AG10803 (cell line): ENCODE measurements around the gene MCF2L2.
A peak's percentile ranks its signal among the peaks of the same experiment; 100 is the strongest.

Experiments used
- DNase-seq: peaks from one replicate; pipeline ENCODE4 v3.0.0; 2010; ENCODE audit warnings: low read depth
- H3K4me3 ChIP-seq: 2 replicates; pipeline ENCODE4 v1.5.1; 2011; ENCODE audit warnings: mild to moderate bottlenecking, low read length, control low read depth
- TF ChIP-seq, protein P1 (sequence below): conservative IDR thresholded peaks from 2 replicates; pipeline ENCODE4 v1.5.1; 2011; ENCODE audit warnings: mild to moderate bottlenecking, low read length, control low read depth, inconsistent platforms

Gene MCF2L2

GRCh38 chr3:183268366-183268765 lies 160.1 kb downstream of the MCF2L2 start:
- H3K4me3 ChIP-seq: no peak overlapping the region
- DNase-seq: no peak
- TF ChIP-seq, protein P1, sequence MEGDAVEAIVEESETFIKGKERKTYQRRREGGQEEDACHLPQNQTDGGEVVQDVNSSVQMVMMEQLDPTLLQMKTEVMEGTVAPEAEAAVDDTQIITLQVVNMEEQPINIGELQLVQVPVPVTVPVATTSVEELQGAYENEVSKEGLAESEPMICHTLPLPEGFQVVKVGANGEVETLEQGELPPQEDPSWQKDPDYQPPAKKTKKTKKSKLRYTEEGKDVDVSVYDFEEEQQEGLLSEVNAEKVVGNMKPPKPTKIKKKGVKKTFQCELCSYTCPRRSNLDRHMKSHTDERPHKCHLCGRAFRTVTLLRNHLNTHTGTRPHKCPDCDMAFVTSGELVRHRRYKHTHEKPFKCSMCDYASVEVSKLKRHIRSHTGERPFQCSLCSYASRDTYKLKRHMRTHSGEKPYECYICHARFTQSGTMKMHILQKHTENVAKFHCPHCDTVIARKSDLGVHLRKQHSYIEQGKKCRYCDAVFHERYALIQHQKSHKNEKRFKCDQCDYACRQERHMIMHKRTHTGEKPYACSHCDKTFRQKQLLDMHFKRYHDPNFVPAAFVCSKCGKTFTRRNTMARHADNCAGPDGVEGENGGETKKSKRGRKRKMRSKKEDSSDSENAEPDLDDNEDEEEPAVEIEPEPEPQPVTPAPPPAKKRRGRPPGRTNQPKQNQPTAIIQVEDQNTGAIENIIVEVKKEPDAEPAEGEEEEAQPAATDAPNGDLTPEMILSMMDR: no peak

DNA sequence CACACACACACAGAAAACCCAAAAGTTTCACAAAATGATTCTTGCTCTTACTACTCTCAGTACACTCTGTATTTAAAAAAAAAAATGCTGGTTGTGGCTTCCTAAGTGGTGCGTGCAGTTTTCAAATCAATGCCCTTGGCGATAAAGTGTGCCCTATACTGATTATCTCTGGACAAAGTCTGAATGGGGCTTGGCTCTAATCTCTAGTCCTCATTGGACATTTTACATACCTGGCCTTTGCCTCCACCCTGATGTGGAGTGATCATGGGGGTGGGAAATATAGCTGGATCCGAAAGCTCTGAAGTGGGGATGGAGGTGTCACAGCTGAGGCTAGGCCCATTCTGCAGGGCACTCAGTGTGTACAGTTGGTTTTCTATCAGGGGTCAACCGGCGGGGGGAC lies 161.3 kb downstream of the MCF2L2 start:
- TF ChIP-seq, protein P1: no peak
- no peak for DNase-seq
- no peak overlapping the region for H3K4me3 ChIP-seq

GRCh38 chr3:183266454-183266853 lies 162.0 kb downstream of the MCF2L2 start:
- no peak overlapping the region for H3K4me3 ChIP-seq

DNA sequence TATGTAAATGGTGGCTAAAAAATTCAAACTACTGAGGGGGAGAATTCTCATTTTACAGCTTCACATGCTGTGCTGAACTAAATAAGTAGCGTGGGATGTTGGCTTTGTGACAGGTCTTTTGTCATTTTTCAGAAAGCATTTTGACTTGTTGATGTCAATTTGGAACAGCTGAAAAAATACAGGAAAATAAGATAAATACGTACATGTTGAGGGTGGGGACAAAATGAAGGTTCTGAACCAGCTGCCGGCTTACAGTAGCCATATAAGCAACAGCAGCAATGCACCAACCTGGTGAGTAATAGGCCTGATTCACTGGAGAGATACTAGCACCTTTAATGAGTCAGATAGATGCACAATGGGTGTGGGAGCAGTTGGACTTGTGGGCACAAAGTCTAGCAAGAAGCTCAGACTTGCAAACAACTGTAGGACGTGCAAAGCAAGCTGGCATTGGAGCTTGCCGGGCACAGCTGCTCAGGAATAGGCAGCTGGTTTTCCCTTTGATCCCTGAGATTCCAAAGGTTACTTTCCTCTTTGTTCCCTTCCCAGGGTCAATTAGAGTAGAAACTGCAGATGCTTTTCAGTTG lies 162.5 kb downstream of the MCF2L2 start:
- DNase-seq: peak; percentile 44
- H3K4me3 ChIP-seq: no peak overlapping the region
- TF ChIP-seq, protein P1: no peak

More at GRCh38 chr3:183266454-183266853, 162.0 kb downstream of the MCF2L2 start:
- no peak for DNase-seq
- TF ChIP-seq, protein P1: no peak

DNA sequence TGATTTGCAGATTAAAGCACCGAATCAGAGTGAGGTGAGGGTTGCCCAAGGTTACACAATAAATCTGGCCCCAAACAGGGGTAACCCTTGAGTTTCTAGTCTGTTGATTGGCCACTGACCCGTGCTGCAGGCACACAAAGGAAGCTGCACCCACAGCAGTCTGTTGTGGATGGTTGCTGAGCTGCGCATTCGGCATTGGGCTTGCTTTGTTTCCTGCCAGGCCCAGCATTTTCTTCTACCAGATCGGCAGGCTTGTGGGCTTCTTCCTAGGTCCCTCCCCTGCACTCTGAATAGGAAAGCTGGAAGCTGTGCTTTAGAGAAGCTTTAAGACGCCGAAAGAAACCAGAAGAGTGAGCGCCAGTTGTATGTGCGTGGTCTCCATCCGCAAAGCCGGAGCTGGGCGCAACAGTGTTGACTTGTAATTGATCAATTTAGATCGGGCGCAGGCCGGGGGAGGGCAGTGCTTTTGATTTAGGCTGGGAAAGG lies 163.2 kb downstream of the MCF2L2 start:
- TF ChIP-seq, protein P1: no peak
- H3K4me3 ChIP-seq: no peak overlapping the region
- DNase-seq: peak; percentile 13

DNA sequence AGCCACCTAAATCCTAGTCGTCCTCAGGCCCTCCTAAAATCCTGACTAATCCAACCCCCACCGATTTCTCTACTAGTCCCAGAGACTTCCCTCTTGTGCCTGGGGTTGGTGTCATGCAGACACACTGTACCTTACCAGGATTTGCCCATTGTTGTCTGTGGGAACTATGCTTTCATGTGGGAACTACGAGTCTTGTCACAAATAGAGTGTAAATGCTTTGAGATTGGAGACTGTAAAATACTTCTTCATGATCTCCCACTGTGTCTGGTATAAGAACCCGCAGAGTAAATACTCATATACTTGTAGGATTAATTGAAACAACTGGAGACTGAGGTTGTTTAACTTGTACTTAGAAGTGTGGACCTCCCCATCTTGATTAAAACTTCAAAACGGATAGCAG lies 164.2 kb downstream of the MCF2L2 start:
- H3K4me3 ChIP-seq: no peak overlapping the region
- TF ChIP-seq, protein P1: no peak
- no peak for DNase-seq

- no peak for DNase-seq
Measured at GRCh38 chr3:183262875-183263378, 165.5 kb downstream of the MCF2L2 start.

More at GRCh38 chr3:183262875-183263378, 165.5 kb downstream of the MCF2L2 start:
- TF ChIP-seq, protein P1: no peak
- H3K4me3 ChIP-seq: no peak overlapping the region
